Measurements from ENCODE around the gene DDX54. TPM values are rescaled to one million over a fixed set of nuclear protein-coding genes. Genes with fewer than 3 reads are reported as not detected.

Gene DDX54
- total RNA-seq, 4 donors from 2014 or later, result 62.0 to 126 (median 66.5) TPM

DNA sequence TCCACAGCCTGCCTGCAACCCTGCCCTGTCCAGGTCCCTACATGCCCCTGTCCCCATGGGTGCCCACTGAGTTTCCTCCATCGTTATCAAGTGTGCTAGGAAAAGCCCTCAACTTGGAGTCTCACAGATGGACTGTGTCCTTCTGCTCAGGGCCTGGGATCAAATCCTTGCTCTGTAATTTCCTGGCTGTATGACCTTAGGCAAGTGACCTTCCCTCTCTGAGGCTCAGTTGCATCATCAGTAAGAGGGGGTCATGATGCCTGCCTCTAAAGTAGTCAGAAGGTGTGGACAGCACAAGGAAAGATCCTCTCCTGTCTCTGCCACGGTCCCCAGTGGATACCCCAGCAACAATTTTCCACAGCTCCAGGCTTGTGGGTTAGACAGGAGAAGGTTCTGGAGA is 71.9 kb downstream of the DDX54 start:
- no peak overlapping the region for H3K27ac ChIP-seq
- H3K27me3 ChIP-seq, result no peaks in the 10 kb centered on the region
- TF ChIP-seq POLR2A (IDR thresholded peaks at IDR 0.05), result no peak
- TF ChIP-seq, protein P1, sequence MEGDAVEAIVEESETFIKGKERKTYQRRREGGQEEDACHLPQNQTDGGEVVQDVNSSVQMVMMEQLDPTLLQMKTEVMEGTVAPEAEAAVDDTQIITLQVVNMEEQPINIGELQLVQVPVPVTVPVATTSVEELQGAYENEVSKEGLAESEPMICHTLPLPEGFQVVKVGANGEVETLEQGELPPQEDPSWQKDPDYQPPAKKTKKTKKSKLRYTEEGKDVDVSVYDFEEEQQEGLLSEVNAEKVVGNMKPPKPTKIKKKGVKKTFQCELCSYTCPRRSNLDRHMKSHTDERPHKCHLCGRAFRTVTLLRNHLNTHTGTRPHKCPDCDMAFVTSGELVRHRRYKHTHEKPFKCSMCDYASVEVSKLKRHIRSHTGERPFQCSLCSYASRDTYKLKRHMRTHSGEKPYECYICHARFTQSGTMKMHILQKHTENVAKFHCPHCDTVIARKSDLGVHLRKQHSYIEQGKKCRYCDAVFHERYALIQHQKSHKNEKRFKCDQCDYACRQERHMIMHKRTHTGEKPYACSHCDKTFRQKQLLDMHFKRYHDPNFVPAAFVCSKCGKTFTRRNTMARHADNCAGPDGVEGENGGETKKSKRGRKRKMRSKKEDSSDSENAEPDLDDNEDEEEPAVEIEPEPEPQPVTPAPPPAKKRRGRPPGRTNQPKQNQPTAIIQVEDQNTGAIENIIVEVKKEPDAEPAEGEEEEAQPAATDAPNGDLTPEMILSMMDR (IDR thresholded peaks at IDR 0.05), result no peak
- DNase-seq, result no peak
- H3K4me3 ChIP-seq, result no peak overlapping the region
- no peaks in the 10 kb centered on the region for H3K4me1 ChIP-seq
- H3K36me3 ChIP-seq, result no peaks in the 10 kb centered on the region
- H3K9me3 ChIP-seq, result no peaks in the 10 kb centered on the region

DNA sequence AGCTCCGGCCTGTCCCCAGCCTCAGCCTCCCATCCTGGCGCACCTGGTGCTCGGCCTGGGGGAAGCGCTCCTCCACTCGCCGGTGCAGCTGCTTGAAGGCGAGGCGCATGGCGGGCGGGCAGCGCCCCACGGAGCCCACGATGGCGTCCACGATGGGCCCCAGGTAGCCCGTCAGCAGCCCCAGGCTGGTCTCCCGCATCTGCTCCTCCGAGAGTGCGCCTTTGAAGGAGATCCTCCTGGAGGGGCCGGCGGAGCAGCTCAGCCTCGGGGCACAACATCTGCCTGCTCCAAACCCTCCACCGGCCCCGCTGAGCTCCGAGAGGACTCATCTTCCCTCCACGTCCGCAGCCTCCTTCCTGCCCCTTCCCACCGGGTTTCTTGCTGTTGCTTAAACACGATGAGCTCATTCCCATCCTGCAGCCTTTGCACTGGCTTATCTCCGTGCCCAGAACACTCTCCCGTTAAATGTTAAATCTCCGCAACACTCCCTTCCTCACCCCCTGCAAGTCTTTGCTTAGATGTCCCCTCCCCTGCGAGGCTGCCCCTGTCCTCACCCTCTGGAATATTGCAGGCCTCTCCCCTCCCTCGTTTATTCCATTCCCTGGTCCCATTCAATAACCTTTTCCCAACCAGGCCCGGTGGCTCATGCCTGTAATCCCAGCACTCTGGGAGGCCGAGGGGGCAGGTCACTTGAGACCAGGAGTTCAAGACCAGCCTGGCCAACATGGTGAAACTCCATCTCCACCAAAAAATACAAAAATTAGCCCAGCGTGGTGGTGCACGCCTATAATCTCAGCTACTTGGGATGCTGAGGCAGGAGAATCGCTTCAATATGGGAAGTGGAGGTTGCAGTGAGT is 73.0 kb downstream of the DDX54 start:
- Histone ChIP-seq H3K36me3 (no peaks in the 10 kb centered on the region), H3K4me1 (no peaks in the 10 kb centered on the region), H3K27me3 (no peaks in the 10 kb centered on the region), H3K4me3 (no peak overlapping the region), H3K27ac (no peak overlapping the region), H3K9me3 (no peaks in the 10 kb centered on the region)
- TF ChIP-seq, protein P1 (IDR thresholded peaks at IDR 0.05), result no peak
- no peak for DNase-seq

DNA sequence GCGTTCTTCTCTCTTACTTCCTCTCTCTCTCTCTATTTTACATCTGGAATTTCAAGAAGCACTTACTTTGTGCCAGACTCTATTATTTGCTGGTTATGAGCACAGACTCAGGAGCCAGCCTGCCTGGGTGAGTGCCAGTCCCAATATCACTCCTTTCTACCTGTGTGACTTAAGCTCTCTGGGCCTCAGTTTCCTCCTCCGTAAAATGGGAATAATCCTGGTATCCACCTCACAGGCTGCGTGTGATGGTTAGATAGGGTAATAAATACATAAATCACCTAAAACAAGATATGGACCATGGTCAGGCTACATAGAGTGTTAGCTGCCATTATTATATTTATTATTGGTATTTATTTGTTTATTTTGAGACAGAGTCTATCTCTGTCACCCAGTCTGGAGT is 74.0 kb downstream of the DDX54 start:
- Histone ChIP-seq H3K36me3 (no peaks in the 10 kb centered on the region), H3K27ac (no peak overlapping the region), H3K9me3 (no peaks in the 10 kb centered on the region), H3K4me1 (no peaks in the 10 kb centered on the region), H3K4me3 (no peak overlapping the region), H3K27me3 (no peaks in the 10 kb centered on the region)
- TF ChIP-seq, protein P1 (IDR thresholded peaks at IDR 0.05), result no peak
- no peak for TF ChIP-seq POLR2A (IDR thresholded peaks at IDR 0.05)
- no peak for DNase-seq

DNA sequence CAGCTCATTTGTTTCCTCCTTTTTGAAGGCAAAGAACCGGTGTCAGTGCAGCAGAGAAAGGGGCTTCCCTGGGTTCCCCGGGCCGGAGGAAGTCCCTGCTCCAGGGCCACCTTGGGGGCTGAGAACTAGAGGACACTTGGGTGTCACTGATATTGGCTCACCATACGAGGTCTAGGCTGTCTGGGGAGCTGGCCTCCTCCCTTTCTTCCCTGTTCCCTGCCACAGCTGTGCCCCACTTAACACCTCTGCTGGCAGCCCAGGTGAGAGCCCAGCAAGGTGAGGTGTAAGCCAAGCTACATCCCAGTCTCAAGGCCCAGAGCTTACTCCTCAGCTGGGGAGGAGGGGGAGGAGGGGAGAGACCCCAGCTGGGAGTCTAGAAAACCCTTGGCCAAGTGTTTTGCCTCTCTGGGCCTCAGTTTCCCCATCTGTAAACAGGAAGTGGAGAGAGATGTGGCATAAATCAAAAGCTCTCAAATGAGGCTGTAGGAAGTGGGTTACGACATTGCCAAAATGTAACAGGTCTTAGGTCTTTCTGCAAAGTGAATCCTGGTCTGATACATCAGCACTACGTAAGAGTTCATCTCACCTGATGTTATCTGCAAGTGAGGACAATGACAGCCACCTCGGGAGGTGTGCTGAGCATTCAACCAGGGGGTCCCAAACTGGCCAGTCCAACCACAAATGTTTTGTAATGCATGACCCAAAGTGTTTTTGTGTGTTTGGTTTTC is 75.2 kb downstream of the DDX54 start:
- Histone ChIP-seq H3K9me3 (no peaks in the 10 kb centered on the region), H3K27me3 (no peaks in the 10 kb centered on the region), H3K36me3 (no peaks in the 10 kb centered on the region), H3K4me3 (no peak overlapping the region), H3K27ac (no peak overlapping the region), H3K4me1 (no peaks in the 10 kb centered on the region)
- TF ChIP-seq, protein P1 (IDR thresholded peaks at IDR 0.05), result no peak
- no peak for TF ChIP-seq POLR2A (IDR thresholded peaks at IDR 0.05)
- no peak for DNase-seq

DNA sequence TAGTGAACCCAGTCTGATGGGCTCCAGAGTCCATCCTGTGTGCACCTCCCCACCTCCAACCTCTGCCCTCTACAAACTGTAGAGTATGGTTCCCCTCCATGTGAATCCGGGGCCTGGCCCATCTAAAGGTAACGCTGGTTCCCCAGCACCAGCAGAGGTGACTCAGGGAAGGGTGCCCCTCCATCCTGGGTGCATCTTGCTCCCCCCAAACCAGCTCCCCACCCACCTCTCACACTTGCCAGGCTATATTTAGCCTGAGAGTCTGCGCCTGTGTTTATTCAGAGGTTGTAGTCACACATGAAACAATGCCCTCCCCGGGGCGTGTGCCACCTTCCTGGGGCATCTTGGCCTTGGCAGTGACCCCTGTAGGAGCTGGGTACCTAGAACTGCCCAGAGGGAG is 75.9 kb downstream of the DDX54 start:
- no peak for TF ChIP-seq POLR2A (IDR thresholded peaks at IDR 0.05)
- TF ChIP-seq, protein P1 (IDR thresholded peaks at IDR 0.05), result no peak
- Histone ChIP-seq H3K4me3 (no peak overlapping the region), H3K27me3 (no peaks in the 10 kb centered on the region), H3K4me1 (no peaks in the 10 kb centered on the region), H3K36me3 (no peaks in the 10 kb centered on the region), H3K9me3 (no peaks in the 10 kb centered on the region), H3K27ac (no peak overlapping the region)
- DNase-seq, result no peak
